ENCODE results near the gene GRAMD1A.
"Not testable (repeated sequence)": the region's sequence is repeated elsewhere in the genome, so short reads cannot be mapped to it uniquely, and the experiment has no call there.

GRAMD1A gene

GRCh38 chr19:34982275-34982674 is 17.8 kb upstream of the GRAMD1A start:
- no peak overlapping the region for H3K27ac ChIP-seq (ENCODE audit: low read depth, low read length)
- H3K27me3 ChIP-seq (ENCODE audit: control insufficient read depth in 1 of 2, insufficient read depth in 2 of 2, low read length in 2 of 2), result no peaks in the 10 kb centered on the region
- no peak overlapping the region for H3K4me3 ChIP-seq (ENCODE audit: low read depth in 1 of 2, low read length in 2 of 2)
- H3K9me3 ChIP-seq (ENCODE audit: low read length), result no peaks in the 10 kb centered on the region
- H3K9ac ChIP-seq (ENCODE audit: low read length), result no peak overlapping the region
- no peaks in the 10 kb centered on the region for H3K36me3 ChIP-seq (ENCODE audit: insufficient read depth, low read length)
- no peaks in the 10 kb centered on the region for H3K4me1 ChIP-seq (ENCODE audit: insufficient read depth, low read length)

- no peak overlapping the region for H3K4me3 ChIP-seq (ENCODE audit: low read depth in 1 of 2, low read length in 2 of 2)
- no peak overlapping the region for H3K27ac ChIP-seq (ENCODE audit: low read depth, low read length)
Observed at GRCh38 chr19:34983786-34984185, 16.3 kb upstream of the GRAMD1A start.

GRCh38 chr19:34984287-34984686 is 15.8 kb upstream of the GRAMD1A start:
- Histone ChIP-seq H3K27me3 (ENCODE audit: control insufficient read depth in 1 of 2, insufficient read depth in 2 of 2, low read length in 2 of 2) (no peaks in the 10 kb centered on the region), H3K36me3 (ENCODE audit: insufficient read depth, low read length) (no peaks in the 10 kb centered on the region), H3K4me1 (ENCODE audit: insufficient read depth, low read length) (no peaks in the 10 kb centered on the region), H3K9ac (ENCODE audit: low read length) (no peak overlapping the region), H3K4me3 (ENCODE audit: low read depth in 1 of 2, low read length in 2 of 2) (no peak overlapping the region), H3K9me3 (ENCODE audit: low read length) (no peaks in the 10 kb centered on the region), H3K27ac (ENCODE audit: low read depth, low read length) (no peak overlapping the region)

More at GRCh38 chr19:34983786-34984185, 16.3 kb upstream of the GRAMD1A start:
- Histone ChIP-seq H3K9me3 (ENCODE audit: low read length) (no peaks in the 10 kb centered on the region), H3K9ac (ENCODE audit: low read length) (no peak overlapping the region), H3K36me3 (ENCODE audit: insufficient read depth, low read length) (no peaks in the 10 kb centered on the region), H3K4me1 (ENCODE audit: insufficient read depth, low read length) (no peaks in the 10 kb centered on the region), H3K27me3 (ENCODE audit: control insufficient read depth in 1 of 2, insufficient read depth in 2 of 2, low read length in 2 of 2) (no peaks in the 10 kb centered on the region)

- H3K36me3 ChIP-seq (ENCODE audit: insufficient read depth, low read length), result no peaks in the 10 kb centered on the region
- H3K9me3 ChIP-seq (ENCODE audit: low read length), result no peaks in the 10 kb centered on the region
- H3K27ac ChIP-seq (ENCODE audit: low read depth, low read length), result no peak overlapping the region
- no peaks in the 10 kb centered on the region for H3K27me3 ChIP-seq (ENCODE audit: control insufficient read depth in 1 of 2, insufficient read depth in 2 of 2, low read length in 2 of 2)
- no peak overlapping the region for H3K4me3 ChIP-seq (ENCODE audit: low read depth in 1 of 2, low read length in 2 of 2)
- H3K4me1 ChIP-seq (ENCODE audit: insufficient read depth, low read length), result no peaks in the 10 kb centered on the region
- no peak overlapping the region for H3K9ac ChIP-seq (ENCODE audit: low read length)
Observed at GRCh38 chr19:34985249-34986022, 14.7 kb upstream of the GRAMD1A start.

- Histone ChIP-seq H3K4me1 (ENCODE audit: insufficient read depth, low read length) (no peaks in the 10 kb centered on the region), H3K36me3 (ENCODE audit: insufficient read depth, low read length) (no peaks in the 10 kb centered on the region), H3K9ac (ENCODE audit: low read length) (no peak overlapping the region), H3K27me3 (ENCODE audit: control insufficient read depth in 1 of 2, insufficient read depth in 2 of 2, low read length in 2 of 2) (no peaks in the 10 kb centered on the region), H3K27ac (ENCODE audit: low read depth, low read length) (no peak overlapping the region), H3K9me3 (ENCODE audit: low read length) (no peaks in the 10 kb centered on the region), H3K4me3 (ENCODE audit: low read depth in 1 of 2, low read length in 2 of 2) (no peak overlapping the region)
Observed at GRCh38 chr19:34988119-34988518, 12.0 kb upstream of the GRAMD1A start.

- H3K27ac ChIP-seq (ENCODE audit: low read depth, low read length), result no peak overlapping the region
- no peaks in the 10 kb centered on the region for H3K36me3 ChIP-seq (ENCODE audit: insufficient read depth, low read length)
- H3K9ac ChIP-seq (ENCODE audit: low read length), result no peak overlapping the region
- no peak overlapping the region for H3K4me3 ChIP-seq (ENCODE audit: low read depth in 1 of 2, low read length in 2 of 2)
- H3K4me1 ChIP-seq (ENCODE audit: insufficient read depth, low read length), result no peaks in the 10 kb centered on the region
- H3K9me3 ChIP-seq (ENCODE audit: low read length), result no peaks in the 10 kb centered on the region
- H3K27me3 ChIP-seq (ENCODE audit: control insufficient read depth in 1 of 2, insufficient read depth in 2 of 2, low read length in 2 of 2), result no peaks in the 10 kb centered on the region
Observed at GRCh38 chr19:34989298-34989697, 10.8 kb upstream of the GRAMD1A start.

GRCh38 chr19:34990578-34991192 is 9.4 kb upstream of the GRAMD1A start:
- H3K4me1 ChIP-seq (ENCODE audit: insufficient read depth, low read length), result no peaks in the 10 kb centered on the region
- no peaks in the 10 kb centered on the region for H3K27me3 ChIP-seq (ENCODE audit: control insufficient read depth in 1 of 2, insufficient read depth in 2 of 2, low read length in 2 of 2)
- H3K9me3 ChIP-seq (ENCODE audit: low read length), result no peaks in the 10 kb centered on the region
- H3K27ac ChIP-seq (ENCODE audit: low read depth, low read length), result no peak overlapping the region
- H3K9ac ChIP-seq (ENCODE audit: low read length), result no peak overlapping the region
- H3K36me3 ChIP-seq (ENCODE audit: insufficient read depth, low read length), result no peaks in the 10 kb centered on the region
- no peak overlapping the region for H3K4me3 ChIP-seq (ENCODE audit: low read depth in 1 of 2, low read length in 2 of 2)

GRCh38 chr19:34991542-34992333 is 8.4 kb upstream of the GRAMD1A start:
- no peak overlapping the region for H3K4me3 ChIP-seq (ENCODE audit: low read depth in 1 of 2, low read length in 2 of 2)
- H3K4me1 ChIP-seq (ENCODE audit: insufficient read depth, low read length), result no peaks in the 10 kb centered on the region
- H3K9ac ChIP-seq (ENCODE audit: low read length), result no peak overlapping the region
- H3K27me3 ChIP-seq (ENCODE audit: control insufficient read depth in 1 of 2, insufficient read depth in 2 of 2, low read length in 2 of 2), result no peaks in the 10 kb centered on the region
- H3K36me3 ChIP-seq (ENCODE audit: insufficient read depth, low read length), result no peaks in the 10 kb centered on the region
- H3K9me3 ChIP-seq (ENCODE audit: low read length), result no peaks in the 10 kb centered on the region
- H3K27ac ChIP-seq (ENCODE audit: low read depth, low read length), result no peak overlapping the region

- H3K4me3 ChIP-seq (ENCODE audit: low read depth in 1 of 2, low read length in 2 of 2); H3K36me3 ChIP-seq (ENCODE audit: insufficient read depth, low read length); H3K27ac ChIP-seq (ENCODE audit: low read depth, low read length); H3K9me3 ChIP-seq (ENCODE audit: low read length); H3K9ac ChIP-seq (ENCODE audit: low read length); H3K27me3 ChIP-seq (ENCODE audit: control insufficient read depth in 1 of 2, insufficient read depth in 2 of 2, low read length in 2 of 2); H3K4me1 ChIP-seq (ENCODE audit: insufficient read depth, low read length): not testable (repeated sequence)
Observed at GRCh38 chr19:34992582-34992981, 7.5 kb upstream of the GRAMD1A start.

GRCh38 chr19:34994286-34994642 is 5.9 kb upstream of the GRAMD1A start:
- Histone ChIP-seq H3K9me3 (ENCODE audit: low read length) (no peaks in the 10 kb centered on the region), H3K4me1 (ENCODE audit: insufficient read depth, low read length) (peaks cover 10% of the 10 kb centered on the region), H3K27me3 (ENCODE audit: control insufficient read depth in 1 of 2, insufficient read depth in 2 of 2, low read length in 2 of 2) (no peaks in the 10 kb centered on the region), H3K4me3 (ENCODE audit: low read depth in 1 of 2, low read length in 2 of 2) (no peak overlapping the region), H3K9ac (ENCODE audit: low read length) (no peak overlapping the region), H3K36me3 (ENCODE audit: insufficient read depth, low read length) (no peaks in the 10 kb centered on the region), H3K27ac (ENCODE audit: low read depth, low read length) (no peak overlapping the region)

- Histone ChIP-seq H3K27me3 (ENCODE audit: control insufficient read depth in 1 of 2, insufficient read depth in 2 of 2, low read length in 2 of 2) (no peaks in the 10 kb centered on the region), H3K27ac (ENCODE audit: low read depth, low read length) (no peak overlapping the region), H3K9me3 (ENCODE audit: low read length) (no peaks in the 10 kb centered on the region), H3K36me3 (ENCODE audit: insufficient read depth, low read length) (no peaks in the 10 kb centered on the region), H3K9ac (ENCODE audit: low read length) (no peak overlapping the region), H3K4me3 (ENCODE audit: low read depth in 1 of 2, low read length in 2 of 2) (no peak overlapping the region), H3K4me1 (ENCODE audit: insufficient read depth, low read length) (peaks cover 14% of the 10 kb centered on the region)
Observed at GRCh38 chr19:34994643-34995541, 5.2 kb upstream of the GRAMD1A start.
